Testis (tissue), 3 donors: Measurements from ENCODE around the gene ANKRD33. TPM values are rescaled to one million over a fixed set of nuclear protein-coding genes. Genes with fewer than 3 reads are reported as not detected.
A peak's percentile ranks its signal among the peaks of the same experiment; 100 is the strongest.

Experiments used
- DNase-seq: peaks from one replicate; pipeline ENCODE4 v3.0.0-alpha.2; 2019
- H3K27ac ChIP-seq, 2 donors: fragments of 200-600 bp; sonication (generic); one replicate each; pipeline ENCODE4 v1.5.1; 2019
- H3K27me3 ChIP-seq: fragments of 200-600 bp; sonication (generic); one replicate; pipeline ENCODE4 v1.5.1; 2019
- H3K36me3 ChIP-seq: fragments of 200-600 bp; sonication (generic); one replicate; pipeline ENCODE4 v1.5.1; 2017; ENCODE audit warnings: low read depth; ENCODE audit errors: missing control alignments
- H3K4me1 ChIP-seq: fragments of 200-600 bp; sonication (generic); one replicate; pipeline ENCODE4 v1.5.1; 2019
- H3K4me3 ChIP-seq, 2 donors: fragments of 200-600 bp; sonication (generic); one replicate each; pipeline ENCODE4 v1.5.1; 2017 to 2019
- H3K9me3 ChIP-seq: fragments of 200-600 bp; sonication (generic); one replicate; pipeline ENCODE4 v1.5.1; 2017
- CTCF ChIP-seq, 3 experiments: fragments of 450-650 bp in 2 of 3; fragments of 200-600 bp in 1 of 3; sonication (generic) in 1 of 3; IDR thresholded peaks; one replicate each; pipeline ENCODE4 v1.5.1; 2016 to 2019; ENCODE audit warnings: antibody characterized with exemption in 3 of 3, mild to moderate bottlenecking in 2 of 3, moderate library complexity in 1 of 3
- POLR2A ChIP-seq: fragments of 450-650 bp; IDR thresholded peaks from one replicate; pipeline ENCODE4 v1.6.1; 2017; ENCODE audit warnings: antibody characterized with exemption, mild to moderate bottlenecking, moderate library complexity
- WGBS, 2 donors: methylation state at CpG; one replicate each; pipeline ENCODE4 v1.1.5; 2018; 5-methylcytosine and 5-hydroxymethylcytosine counted together
- intact Hi-C: fragments of 100-400 bp; cut with DNase I; formaldehyde crosslinking; loops from one replicate; pipeline ENCODE4 v1.15.1; 2023; ENCODE audit warnings: low total_unique reads
- polyA plus RNA-seq: library from polyadenylated mRNA; stranded (reverse); fragments of 350-450 nt; fragmentation: Illumina TruSeq; extraction: RNeasy Lipid Tissue Mini Kit (QIAGEN cat#74804); gene quantifications from one replicate; pipeline ENCODE4 v1.2.3, GENCODE V29; 2014; ENCODE audit warnings: low read depth, low replicate concordance; ENCODE audit not compliant: insufficient read depth
- total RNA-seq, 2 donors: library from RNA; depleted of rRNA; stranded (reverse); fragments of >200 nt; gene quantifications; one replicate each; pipeline ENCODE4 v1.2.3, GENCODE V29; 2016

ANKRD33 gene
- total and polyA plus RNA-seq, 3 donors from 2014 or later, result 0.25 to 0.68 TPM; not detected in 1

- Histone ChIP-seq H3K36me3 (no peaks in the 10 kb centered on the region), H3K4me3 (no peak overlapping the region), H3K9me3 (no peaks in the 10 kb centered on the region), H3K27ac (no peak overlapping the region), H3K27me3 (no peaks in the 10 kb centered on the region), H3K4me1 (peaks cover 11% of the 10 kb centered on the region)
- 72 to 81% methylated on average over 13 to 14 of the region's 14 CpGs for WGBS, 2 donors
- DNase-seq, result no peak
- TF ChIP-seq POLR2A (no peak), CTCF (IDR thresholded peaks at IDR 0.05) (no peak)
- intact Hi-C loops, result no loop called here
Measured at GRCh38 chr12:51901121-51901817, 13.4 kb downstream of the ANKRD33 start.

GRCh38 chr12:51901881-51902280 lies 14.0 kb downstream of the ANKRD33 start:
- H3K4me1 ChIP-seq, result peaks cover 15% of the 10 kb centered on the region
- WGBS, 2 donors, result 91% methylated on average over 11 of the region's 11 CpGs
- no peak overlapping the region for H3K27ac ChIP-seq
- DNase-seq, result no peak
- no peaks in the 10 kb centered on the region for H3K36me3 ChIP-seq
- no peaks in the 10 kb centered on the region for H3K27me3 ChIP-seq
- no peaks in the 10 kb centered on the region for H3K9me3 ChIP-seq
- intact Hi-C loops, result no loop called here
- no peak overlapping the region for H3K4me3 ChIP-seq
- TF ChIP-seq CTCF (IDR thresholded peaks at IDR 0.05), result no peak
- TF ChIP-seq POLR2A, result no peak

- peak overlapping the region; percentile 18 to 79 for H3K27ac ChIP-seq
- TF ChIP-seq CTCF (IDR thresholded peaks at IDR 0.05) (no peak), POLR2A (no peak)
- no peaks in the 10 kb centered on the region for H3K36me3 ChIP-seq
- H3K9me3 ChIP-seq, result no peaks in the 10 kb centered on the region
- peak; percentile 33 for DNase-seq
- H3K27me3 ChIP-seq, result no peaks in the 10 kb centered on the region
- H3K4me3 ChIP-seq, result no peak overlapping the region
- peaks cover 15% of the 10 kb centered on the region for H3K4me1 ChIP-seq
- intact Hi-C loops, result no loop called here
Measured at GRCh38 chr12:51904951-51905470, 17.1 kb downstream of the ANKRD33 start.

- peaks cover 18% of the 10 kb centered on the region for H3K4me1 ChIP-seq
- H3K27ac ChIP-seq, result peak overlapping the region; percentile 18 to 79
Measured at GRCh38 chr12:51905471-51906429, 17.8 kb downstream of the ANKRD33 start.

More at GRCh38 chr12:51905471-51906429, 17.8 kb downstream of the ANKRD33 start:
- WGBS, 2 donors, result 40 to 58% methylated on average over 18 of the region's 18 CpGs
- TF ChIP-seq POLR2A (no peak), CTCF (IDR thresholded peaks at IDR 0.05) (no peak)
- DNase-seq, result peak; percentile 65
- H3K36me3 ChIP-seq, result no peaks in the 10 kb centered on the region
- H3K27me3 ChIP-seq, result no peaks in the 10 kb centered on the region
- intact Hi-C loops, result no loop called here
- no peak overlapping the region for H3K4me3 ChIP-seq
- H3K9me3 ChIP-seq, result no peaks in the 10 kb centered on the region
